Smooth muscle cell (in vitro differentiated cells): ENCODE results near the gene GINS2. TPM values are rescaled to one million over a fixed set of nuclear protein-coding genes. Genes with fewer than 3 reads are reported as not detected.

ENCODE experiments used
- DNase-seq: peaks from one replicate; lab custom pipeline; 2025; ENCODE audit not compliant: unreplicated experiment; lab: John Stamatoyannopoulos, UW
- H2AFZ ChIP-seq: fragments of 200-600 bp; sonication (generic); 2 replicates; pipeline ENCODE4 v1.6.0; 2016; ENCODE audit warnings: antibody characterized with exemption, low read depth, mild to moderate bottlenecking
- H3F3A ChIP-seq: fragments of 200-600 bp; sonication (generic); 2 replicates; pipeline ENCODE4 v1.6.0; 2017; ENCODE audit warnings: antibody characterized with exemption, low read depth
- H3K27ac ChIP-seq: fragments of 200-600 bp; sonication (generic); 2 replicates; pipeline ENCODE4 v1.5.1; 2016; ENCODE audit warnings: low read depth, mild to moderate bottlenecking
- H3K27me3 ChIP-seq: fragments of 200-600 bp; sonication (generic); 2 replicates; pipeline ENCODE4 v1.6.1; 2016; ENCODE audit warnings: low read depth, mild to moderate bottlenecking
- H3K36me3 ChIP-seq: fragments of 200-600 bp; sonication (generic); 2 replicates; pipeline ENCODE4 v1.5.1; 2016; ENCODE audit warnings: low read depth
- H3K4me1 ChIP-seq: fragments of 200-600 bp; sonication (generic); 2 replicates; pipeline ENCODE4 v1.5.1; 2016; ENCODE audit warnings: low read depth
- H3K4me2 ChIP-seq: fragments of 200-600 bp; sonication (generic); 2 replicates; pipeline ENCODE4 v1.6.0; 2016; ENCODE audit warnings: mild to moderate bottlenecking
- H3K4me3 ChIP-seq: fragments of 200-600 bp; sonication (generic); 2 replicates; pipeline ENCODE4 v1.5.1; 2016; ENCODE audit warnings: mild to moderate bottlenecking
- H3K79me2 ChIP-seq: fragments of 200-600 bp; sonication (generic); 2 replicates; pipeline ENCODE4 v1.6.0; 2016; ENCODE audit warnings: low read depth, mild to moderate bottlenecking
- H3K9ac ChIP-seq: fragments of 200-600 bp; sonication (generic); 2 replicates; pipeline ENCODE4 v1.6.0; 2016; ENCODE audit warnings: low read depth
- H3K9me3 ChIP-seq: fragments of 200-600 bp; sonication (generic); replicated peaks from 2 replicates; pipeline ENCODE4 v1.5.1; 2016; ENCODE audit warnings: low read depth
- H4K20me1 ChIP-seq: fragments of 200-600 bp; sonication (generic); 2 replicates; pipeline ENCODE4 v1.6.0; 2016; ENCODE audit warnings: low read depth
- CTCF ChIP-seq: fragments of 200-600 bp; sonication (generic); IDR thresholded peaks from 2 replicates; pipeline ENCODE4 v1.5.1; 2017; ENCODE audit warnings: borderline replicate concordance, mild to moderate bottlenecking, antibody characterized with exemption; ENCODE audit not compliant: insufficient read depth, poor library complexity, severe bottlenecking
- WGBS: methylation state at CpG from one replicate; pipeline ENCODE4 v1.1.7; 2016; ENCODE audit warnings: low lambda C conversion rate; 5-methylcytosine and 5-hydroxymethylcytosine counted together
- polyA plus RNA-seq: library from polyadenylated mRNA; unstranded; fragments of >200 nt; fragmentation: Nextera tagmentation; extraction: Ambion mirVana; gene quantifications from 2 replicates; pipeline ENCODE4 v1.2.1, GENCODE V29; 2016
- total RNA-seq: library from RNA; depleted of rRNA; stranded (reverse); fragments of >200 nt; gene quantifications from 2 replicates; pipeline ENCODE4 v1.2.3, GENCODE V29; 2014

GINS2 gene
- total and polyA plus RNA-seq, 2 experiments from 2014 or later, result 6.7 to 10.4 TPM

GRCh38 chr16:85635545-85636140 lies 53.1 kb downstream of the GINS2 start:
- Histone ChIP-seq H3K9ac (no peak overlapping the region), H3K4me3 (no peak overlapping the region), H3K36me3 (no peaks in the 10 kb centered on the region), H3K4me1 (no peaks in the 10 kb centered on the region), H3K4me2 (no peak overlapping the region), H4K20me1 (peaks cover 100% of the 10 kb centered on the region), H3K79me2 (peaks cover 13% of the 10 kb centered on the region), H3K9me3 (no peaks in the 10 kb centered on the region), H3F3A (no peaks in the 10 kb centered on the region), H2AFZ (no peak overlapping the region), H3K27me3 (no peaks in the 10 kb centered on the region), H3K27ac (no peak overlapping the region)
- DNase-seq, result no peak
- WGBS, result 92% methylated on average over 26 of the region's 26 CpGs
- no peak for TF ChIP-seq CTCF

- peaks cover 20% of the 10 kb centered on the region for H3K79me2 ChIP-seq
- TF ChIP-seq CTCF, result peak; percentile 10
Measured at GRCh38 chr16:85634747-85635544, 53.8 kb downstream of the GINS2 start.

GRCh38 chr16:85633888-85634287 lies 54.9 kb downstream of the GINS2 start:
- no peak overlapping the region for H2AFZ ChIP-seq
- H3K27ac ChIP-seq, result no peak overlapping the region
- H3K9ac ChIP-seq, result no peak overlapping the region
- DNase-seq, result no peak
- TF ChIP-seq CTCF, result no peak
- H3K79me2 ChIP-seq, result peaks cover 30% of the 10 kb centered on the region
- H3K4me2 ChIP-seq, result no peak overlapping the region
- no peaks in the 10 kb centered on the region for H3F3A ChIP-seq
- H3K27me3 ChIP-seq, result no peaks in the 10 kb centered on the region
- H3K4me1 ChIP-seq, result no peaks in the 10 kb centered on the region
- H3K36me3 ChIP-seq, result no peaks in the 10 kb centered on the region
- H3K4me3 ChIP-seq, result no peak overlapping the region
- WGBS, result 95% methylated on average over 34 of the region's 35 CpGs
- H3K9me3 ChIP-seq, result no peaks in the 10 kb centered on the region
- H4K20me1 ChIP-seq, result peaks cover 100% of the 10 kb centered on the region

More at GRCh38 chr16:85634747-85635544, 53.8 kb downstream of the GINS2 start:
- Histone ChIP-seq H3K27ac (no peak overlapping the region), H3K4me1 (no peaks in the 10 kb centered on the region), H3K36me3 (no peaks in the 10 kb centered on the region), H2AFZ (no peak overlapping the region), H3K27me3 (no peaks in the 10 kb centered on the region), H3F3A (no peaks in the 10 kb centered on the region), H3K9ac (no peak overlapping the region), H4K20me1 (peaks cover 100% of the 10 kb centered on the region), H3K4me2 (no peak overlapping the region), H3K4me3 (no peak overlapping the region), H3K9me3 (no peaks in the 10 kb centered on the region)
- WGBS, result 96% methylated on average over 24 of the region's 24 CpGs
- no peak for DNase-seq
